ENCODE results near the gene RYR2.

DNA sequence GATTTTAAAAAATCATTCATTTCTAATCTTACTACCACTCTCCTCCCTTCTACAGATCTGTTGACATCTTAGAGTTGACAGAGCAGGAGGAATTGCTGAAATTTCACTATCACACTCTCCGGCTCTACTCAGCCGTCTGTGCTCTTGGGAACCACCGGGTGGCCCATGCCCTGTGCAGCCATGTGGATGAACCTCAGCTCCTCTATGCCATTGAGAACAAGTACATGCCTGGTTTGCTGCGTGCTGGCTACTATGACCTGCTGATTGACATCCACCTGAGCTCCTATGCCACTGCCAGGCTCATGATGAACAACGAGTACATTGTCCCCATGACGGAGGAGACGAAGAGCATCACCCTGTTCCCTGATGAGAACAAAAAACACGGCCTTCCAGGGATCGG lies 572.0 kb downstream of the RYR2 start:
- no peak for TF ChIP-seq CTCF (IDR thresholded peaks at IDR 0.05; ENCODE audit: low read depth, low read length)
- TF ChIP-seq EZH2phosphoT487 (IDR thresholded peaks at IDR 0.05; ENCODE audit: low read depth): no peak

Data from OCI-LY3 (cell line).